IMR-90 (cell line): Measurements from ENCODE around the gene CDK14. TPM values are rescaled to one million over a fixed set of nuclear protein-coding genes. Genes with fewer than 3 reads are reported as not detected.

Source experiments
- ATAC-seq: fragments of 200-7000 bp; cut with Tn5 transposase; 2 replicates; pipeline ENCODE4 v1.9.1; 2020; ENCODE audit warnings: low read depth, mild to moderate bottlenecking, moderate library complexity
- BruUV-seq: library from RNA; stranded (reverse); fragments of 400-500 nt; replicated peaks from 2 replicates; lab custom pipeline; 2021; lab: Mats Ljungman, UMichigan
- CTCF ChIA-PET: fragments of 300-600 bp; formaldehyde crosslinking; extraction: SDS; loops from one replicate; lab custom pipeline; 2021; ENCODE audit warnings: antibody characterized with exemption; lab: Yijun Ruan, JAX
- POLR2A ChIA-PET: fragments of 300-600 bp; sonication (Branson Sonifier 250); formaldehyde crosslinking; loops from one replicate; lab custom pipeline; 2022; ENCODE audit warnings: antibody characterized with exemption; ENCODE audit not compliant: unreplicated experiment; lab: Charles Lee
- DNase-seq: peaks from one replicate; pipeline ENCODE4 v3.0.0; 2013
- H2AFZ ChIP-seq: replicated peaks from 2 replicates; pipeline ENCODE3; 2013; ENCODE audit warnings: low read length, mild to moderate bottlenecking; ENCODE audit not compliant: poor library complexity
- H2AK5ac ChIP-seq: 2 replicates; pipeline ENCODE4 v1.6.1; 2013; ENCODE audit warnings: low read depth, low read length, inconsistent platforms
- H2AK9ac ChIP-seq: replicated peaks from 2 replicates; pipeline ENCODE3; 2013; ENCODE audit warnings: mild to moderate bottlenecking, low read depth, low read length, moderate library complexity; ENCODE audit not compliant: poor library complexity
- H2BK120ac ChIP-seq: 2 replicates; pipeline ENCODE4 v1.6.1; 2013; ENCODE audit warnings: low read depth, low read length, inconsistent platforms
- H2BK15ac ChIP-seq: 3 replicates; pipeline ENCODE4 v1.6.1; 2013; ENCODE audit warnings: low read depth, low read length, inconsistent platforms
- H2BK20ac ChIP-seq: 2 replicates; pipeline ENCODE4 v1.6.1; 2013; ENCODE audit warnings: low read depth, mild to moderate bottlenecking, inconsistent platforms, low read length, moderate library complexity
- H2BK5ac ChIP-seq: 2 replicates; pipeline ENCODE4 v1.6.1; 2013; ENCODE audit warnings: mild to moderate bottlenecking, low read depth, low read length, inconsistent platforms; ENCODE audit not compliant: poor library complexity, severe bottlenecking
- H3K14ac ChIP-seq: replicated peaks from 2 replicates; pipeline ENCODE4 v1.6.1; 2013; ENCODE audit warnings: low read depth, low read length, inconsistent platforms
- H3K18ac ChIP-seq: 2 replicates; pipeline ENCODE4 v1.6.1; 2013; ENCODE audit warnings: low read depth, low read length, control low read depth
- H3K23ac ChIP-seq: 2 replicates; pipeline ENCODE4 v1.6.1; 2013; ENCODE audit warnings: low read depth, low read length, inconsistent platforms
- H3K27ac ChIP-seq: 2 replicates; pipeline ENCODE4 v1.5.1; 2013; ENCODE audit warnings: mild to moderate bottlenecking, control low read depth, low read length; ENCODE audit not compliant: insufficient read depth
- H3K27me3 ChIP-seq: 2 replicates; pipeline ENCODE4 v1.6.1; 2013; ENCODE audit warnings: low read length; ENCODE audit not compliant: control insufficient read depth, insufficient read depth
- H3K36me3 ChIP-seq: 2 replicates; pipeline ENCODE4 v1.6.1; 2013; ENCODE audit warnings: low read length, mixed read lengths; ENCODE audit not compliant: control insufficient read depth, insufficient read depth
- H3K4ac ChIP-seq: 2 replicates; pipeline ENCODE4 v1.6.1; 2013; ENCODE audit warnings: low read depth, low read length, inconsistent platforms
- H3K4me1 ChIP-seq: 2 replicates; pipeline ENCODE4 v1.6.1; 2013; ENCODE audit warnings: low read length, mixed read lengths; ENCODE audit not compliant: control insufficient read depth, insufficient read depth
- H3K4me2 ChIP-seq: 2 replicates; pipeline ENCODE4 v1.6.1; 2013; ENCODE audit warnings: low read depth, mild to moderate bottlenecking, control low read depth, low read length, moderate library complexity
- H3K4me3 ChIP-seq: 2 replicates; pipeline ENCODE4 v1.5.1; 2013; ENCODE audit warnings: low read depth, mild to moderate bottlenecking, control low read depth, low read length, moderate library complexity; ENCODE audit not compliant: insufficient read depth
- H3K56ac ChIP-seq: 2 replicates; pipeline ENCODE4 v1.6.1; 2013; ENCODE audit warnings: low read length, inconsistent platforms; ENCODE audit not compliant: insufficient read depth; ENCODE audit errors: extremely low read depth
- H3K79me1 ChIP-seq, 2 experiments: 2 replicates each; pipeline ENCODE4 v1.6.1; 2013; ENCODE audit warnings: low read length in 2 of 2, inconsistent platforms in 1 of 2, low read depth in 1 of 2
- H3K9ac ChIP-seq: 2 replicates; pipeline ENCODE4 v1.6.1; 2013; ENCODE audit warnings: low read depth, low read length, control low read depth
- H3K9me1 ChIP-seq: 2 replicates; pipeline ENCODE4 v1.6.1; 2013; ENCODE audit warnings: low read length, inconsistent platforms; ENCODE audit not compliant: insufficient read depth
- H3K9me3 ChIP-seq: 2 replicates; pipeline ENCODE4 v1.6.1; 2013; ENCODE audit warnings: low read length; ENCODE audit not compliant: control insufficient read depth, insufficient read depth
- H4K20me1 ChIP-seq: 2 replicates; pipeline ENCODE4 v1.6.1; 2013; ENCODE audit warnings: low read length, inconsistent platforms; ENCODE audit not compliant: insufficient read depth
- H4K5ac ChIP-seq: 2 replicates; pipeline ENCODE4 v1.6.1; 2013; ENCODE audit warnings: mild to moderate bottlenecking, low read depth, low read length, control low read depth
- H4K8ac ChIP-seq, 2 experiments: 2 replicates each; pipeline ENCODE4 v1.6.1; 2013; ENCODE audit warnings: low read depth in 2 of 2, low read length in 2 of 2, control low read depth in 1 of 2, inconsistent platforms in 1 of 2
- H4K91ac ChIP-seq: 2 replicates; pipeline ENCODE4 v1.6.1; 2013; ENCODE audit warnings: low read depth, low read length, inconsistent platforms; ENCODE audit not compliant: insufficient read depth
- MAZ ChIP-seq: IDR thresholded peaks from 2 replicates; pipeline ENCODE4 v1.6.1; 2012; ENCODE audit warnings: low read depth, mild to moderate bottlenecking, low read length, improper control_type of control experiment, moderate library complexity, borderline replicate concordance
- MXI1 ChIP-seq: IDR thresholded peaks from 2 replicates; pipeline ENCODE4 v1.6.1; 2012; ENCODE audit warnings: low read depth, mild to moderate bottlenecking, low read length, moderate library complexity, borderline replicate concordance
- WGBS, 2 experiments: methylation state at CpG; one replicate each; pipeline versions ENCODE4 v1.1.5 to v1.1.7; 2013; ENCODE audit warnings: missing lambda C conversion rate in 2 of 2; ENCODE audit not compliant: insufficient read length in 1 of 2; ENCODE audit errors: extremely low coverage in 2 of 2; 5-methylcytosine and 5-hydroxymethylcytosine counted together
- dilution Hi-C: fragments of 300-500 bp; cut with HindIII; formaldehyde crosslinking; loops from one replicate; pipeline ENCODE4 v1.14.3; 2018; ENCODE audit warnings: low sequenced_read_pairs; ENCODE audit not compliant: unreplicated experiment
- in situ Hi-C: fragments of 300-500 bp; cut with MboI; formaldehyde crosslinking; loops from 3 replicates; pipeline ENCODE4 v1.14.3; 2019; ENCODE audit warnings: low sequenced_read_pairs, inconsistent platforms, mixed read lengths
- intact Hi-C: fragments of 100-400 bp; cut with micrococcal nuclease; formaldehyde crosslinking; loops from 2 replicates; pipeline ENCODE4 v1.10.0; 2022
- polyA plus RNA-seq, 3 experiments: library from polyadenylated mRNA; depleted of rRNA; stranded (reverse); fragments of >200 nt; gene quantifications; 2 replicates each; pipeline ENCODE4 v1.2.3, GENCODE V29; 2012; ENCODE audit warnings: low replicate concordance in 1 of 3
- total RNA-seq: library from RNA; depleted of rRNA; stranded (reverse); fragments of >200 nt; gene quantifications from 2 replicates; pipeline ENCODE4 v1.2.3, GENCODE V29; 2012

The CDK14 gene
- total and polyA plus RNA-seq, 2 of the 4 experiments (the other 2 are of a cell fraction) = 10.1 to 29.6 TPM

DNA sequence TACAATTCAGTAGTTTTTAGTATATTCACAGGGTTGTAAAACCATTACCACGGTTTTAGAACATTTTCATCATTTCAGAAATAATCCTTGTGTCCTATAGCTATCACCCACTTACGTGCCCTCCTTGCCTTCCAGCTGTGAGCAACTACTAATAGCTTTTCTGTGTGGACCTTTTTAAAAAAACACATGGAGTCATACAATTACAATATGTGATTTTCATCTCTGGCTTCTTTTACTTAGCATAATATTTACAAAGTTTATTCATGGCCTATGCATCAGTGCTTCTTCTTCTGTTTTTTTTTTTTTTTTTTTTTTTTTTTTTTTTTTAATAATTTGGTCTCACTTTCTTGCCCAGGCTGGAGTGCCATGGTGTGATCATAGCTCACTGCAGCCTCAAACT lies 76.1 kb downstream of the CDK14 start:
- Histone ChIP-seq H2BK15ac (no peak overlapping the region), H2AK9ac (no peak overlapping the region), H3K9ac (no peak overlapping the region), H3K9me3 (no peaks in the 10 kb centered on the region), H2BK120ac (no peak overlapping the region), H3K36me3 (no peaks in the 10 kb centered on the region; the same call in 1 of the 2 replicates), H4K20me1 (no peaks in the 10 kb centered on the region), H3K79me1 (peaks cover 20 to 36% of the 10 kb centered on the region in 2 experiments), H2AK5ac (no peak overlapping the region), H3K27ac (no peak overlapping the region), H3K18ac (no peak overlapping the region), H3K9me1 (peaks cover 2% of the 10 kb centered on the region; the same call in 1 of the 2 replicates), H3K23ac (no peak overlapping the region), H3K4me1 (peaks cover 2% of the 10 kb centered on the region; the same call in 1 of the 2 replicates), H4K91ac (no peak overlapping the region), H3K4ac (no peak overlapping the region), H4K5ac (no peak overlapping the region), H2AFZ (no peak overlapping the region), H3K4me3 (no peak overlapping the region), H3K27me3 (no peaks in the 10 kb centered on the region), H3K4me2 (no peak overlapping the region), H4K8ac (no peak overlapping the region), H2BK5ac (no peak overlapping the region), H3K56ac (no peak overlapping the region), H2BK20ac (no peak overlapping the region), H3K14ac (no peak overlapping the region)
- dilution Hi-C loops = no loop called here
- no TSS peak for BruUV-seq
- TF ChIP-seq MXI1 (no peak), MAZ (no peak)
- ChIA-PET CTCF (no interaction called here), POLR2A (no interaction called here)
- in situ Hi-C loops = no loop called here
- ATAC-seq (no peak), DNase-seq (no peak)
- WGBS, 2 experiments = 100% methylated on average over 1 of the region's 2 CpGs; no CpG with 5 or more reads in 1 of the 2 experiments
- intact Hi-C loops = no loop called here
